Measurements from ENCODE around the gene MORN1.

The MORN1 gene

GRCh38 chr1:2379733-2380404, 11.5 kb downstream of the MORN1 start:
- no peak for TF ChIP-seq EZH2phosphoT487 (IDR thresholded peaks at IDR 0.05; ENCODE audit: low read depth)
- no peak for TF ChIP-seq CTCF (IDR thresholded peaks at IDR 0.05; ENCODE audit: low read depth, low read length)
- Histone ChIP-seq H4K20me1 (ENCODE audit: insufficient read depth, low read length) (no peaks in the 10 kb centered on the region), H3K4me3 (ENCODE audit: low read length) (no peak overlapping the region), H3K79me2 (ENCODE audit: low read length) (no peaks in the 10 kb centered on the region), H3K9me3 (ENCODE audit: insufficient read depth, low read length) (no peaks in the 10 kb centered on the region), H3K27me3 (ENCODE audit: low read depth, low read length) (peaks cover 6% of the 10 kb centered on the region; the same call in 1 of the 2 replicates), H3K27ac (ENCODE audit: low read length) (no peak overlapping the region), H3K9ac (ENCODE audit: low read length) (no peak overlapping the region), H3K36me3 (replicated peaks; ENCODE audit: low read depth, low read length) (no peaks in the 10 kb centered on the region), H3K4me1 (ENCODE audit: low read length) (peaks cover 12% of the 10 kb centered on the region), H3K4me2 (ENCODE audit: low read length) (no peak overlapping the region), H2AFZ (ENCODE audit: low read depth, low read length) (no peak overlapping the region)

- peaks cover 13% of the 10 kb centered on the region; the same call in 1 of the 2 replicates for H3K27me3 ChIP-seq (ENCODE audit: low read depth, low read length)
- H3K36me3 ChIP-seq (replicated peaks; ENCODE audit: low read depth, low read length): no peaks in the 10 kb centered on the region
- no peaks in the 10 kb centered on the region for H4K20me1 ChIP-seq (ENCODE audit: insufficient read depth, low read length)
- no peaks in the 10 kb centered on the region for H3K9me3 ChIP-seq (ENCODE audit: insufficient read depth, low read length)
- H3K4me3 ChIP-seq (ENCODE audit: low read length): no peak overlapping the region
- no peak overlapping the region for H3K9ac ChIP-seq (ENCODE audit: low read length)
- H3K4me1 ChIP-seq (ENCODE audit: low read length): peaks cover 12% of the 10 kb centered on the region
- H3K27ac ChIP-seq (ENCODE audit: low read length): no peak overlapping the region
- no peak overlapping the region for H3K4me2 ChIP-seq (ENCODE audit: low read length)
- TF ChIP-seq EZH2phosphoT487 (IDR thresholded peaks at IDR 0.05; ENCODE audit: low read depth): no peak
- H2AFZ ChIP-seq (ENCODE audit: low read depth, low read length): no peak overlapping the region
- H3K79me2 ChIP-seq (ENCODE audit: low read length): no peaks in the 10 kb centered on the region
Observed at GRCh38 chr1:2378956-2379732, 12.2 kb downstream of the MORN1 start.

- H3K9ac ChIP-seq (ENCODE audit: low read length): no peak overlapping the region
- H4K20me1 ChIP-seq (ENCODE audit: insufficient read depth, low read length): no peaks in the 10 kb centered on the region
- H3K4me3 ChIP-seq (ENCODE audit: low read length): no peak overlapping the region
- no peak overlapping the region for H3K27ac ChIP-seq (ENCODE audit: low read length)
- H3K4me1 ChIP-seq (ENCODE audit: low read length): peaks cover 12% of the 10 kb centered on the region
- H3K4me2 ChIP-seq (ENCODE audit: low read length): no peak overlapping the region
- no peaks in the 10 kb centered on the region for H3K36me3 ChIP-seq (replicated peaks; ENCODE audit: low read depth, low read length)
- no peak overlapping the region for H2AFZ ChIP-seq (ENCODE audit: low read depth, low read length)
- peaks cover 13% of the 10 kb centered on the region; the same call in 1 of the 2 replicates for H3K27me3 ChIP-seq (ENCODE audit: low read depth, low read length)
- no peaks in the 10 kb centered on the region for H3K79me2 ChIP-seq (ENCODE audit: low read length)
- TF ChIP-seq CTCF (IDR thresholded peaks at IDR 0.05; ENCODE audit: low read depth, low read length) (no peak), EZH2phosphoT487 (IDR thresholded peaks at IDR 0.05; ENCODE audit: low read depth) (no peak)
- no peaks in the 10 kb centered on the region for H3K9me3 ChIP-seq (ENCODE audit: insufficient read depth, low read length)
Observed at GRCh38 chr1:2378441-2378851, 12.9 kb downstream of the MORN1 start.

DNA sequence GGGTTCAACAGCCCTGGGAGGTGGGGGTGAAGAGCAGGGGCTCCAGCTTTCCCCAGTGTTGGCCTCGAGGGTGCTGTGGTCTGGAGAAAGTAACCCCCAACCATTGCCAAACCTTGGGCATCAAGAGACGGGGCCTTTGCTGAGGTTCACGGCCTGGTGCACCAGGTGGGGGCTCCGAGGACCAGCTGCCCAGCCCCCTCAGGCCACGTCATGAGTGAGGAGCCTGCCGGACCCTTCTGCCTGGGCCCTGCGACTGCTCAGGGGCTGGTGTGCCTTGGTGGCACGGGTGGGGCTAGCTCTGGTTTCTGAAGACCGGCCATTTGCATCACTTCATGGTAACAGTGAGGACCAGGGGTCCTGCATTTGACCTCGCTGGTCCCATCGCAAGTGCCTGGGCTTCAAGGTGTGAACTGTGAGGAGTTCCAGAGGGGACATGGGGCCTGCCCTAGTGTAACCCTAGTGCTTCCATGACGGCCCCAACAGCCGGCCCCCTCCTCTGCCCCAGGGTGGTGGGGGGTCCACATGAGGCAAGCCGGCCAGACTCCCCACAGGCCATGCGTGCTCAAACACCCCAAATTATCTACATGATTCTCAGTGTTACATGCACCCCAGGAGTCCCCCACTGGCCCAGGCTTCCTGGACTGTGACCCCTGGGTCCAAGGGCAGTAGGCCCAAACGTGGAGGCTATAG, 13.5 kb downstream of the MORN1 start:
- Histone ChIP-seq H3K79me2 (ENCODE audit: low read length) (no peaks in the 10 kb centered on the region), H3K36me3 (replicated peaks; ENCODE audit: low read depth, low read length) (no peaks in the 10 kb centered on the region), H3K27ac (ENCODE audit: low read length) (no peak overlapping the region), H4K20me1 (ENCODE audit: insufficient read depth, low read length) (no peaks in the 10 kb centered on the region), H3K4me2 (ENCODE audit: low read length) (no peak overlapping the region), H3K4me1 (ENCODE audit: low read length) (peaks cover 12% of the 10 kb centered on the region), H2AFZ (ENCODE audit: low read depth, low read length) (no peak overlapping the region), H3K4me3 (ENCODE audit: low read length) (no peak overlapping the region), H3K27me3 (ENCODE audit: low read depth, low read length) (peaks cover 13% of the 10 kb centered on the region; the same call in 1 of the 2 replicates), H3K9ac (ENCODE audit: low read length) (no peak overlapping the region), H3K9me3 (ENCODE audit: insufficient read depth, low read length) (no peaks in the 10 kb centered on the region)
- no peak for TF ChIP-seq CTCF (IDR thresholded peaks at IDR 0.05; ENCODE audit: low read depth, low read length)
- TF ChIP-seq EZH2phosphoT487 (IDR thresholded peaks at IDR 0.05; ENCODE audit: low read depth): no peak

All from OCI-LY3 (cell line).